Gastrocnemius medialis (tissue), 4 donors: ENCODE data around the gene DRC7. TPM values are rescaled to one million over a fixed set of nuclear protein-coding genes. Genes with fewer than 3 reads are reported as not detected.

Experiments
- ATAC-seq, 2 donors: fragments of 150-250 bp; one replicate each; pipeline ENCODE4 v1.9.1; 2016
- DNase-seq, 2 donors: peaks; one replicate each; pipeline ENCODE4 v3.0.0-alpha.2; 2019
- H3K27ac ChIP-seq, 4 donors: fragments of 200-600 bp; sonication (generic); 1 replicate in 1 of 4; 2 replicates in 3 of 4; pipeline ENCODE4 v1.5.1; 2016 to 2018; ENCODE audit warnings: mild to moderate bottlenecking in 2 of 4, moderate library complexity in 1 of 4
- H3K27me3 ChIP-seq, 3 donors: fragments of 200-600 bp; sonication (generic) in 2 of 3; 1 replicate in 1 of 3; 2 replicates in 2 of 3; pipeline versions ENCODE4 v1.5.1 to v1.6.0; 2016 to 2019; ENCODE audit warnings: mild to moderate bottlenecking in 1 of 3, moderate library complexity in 1 of 3
- H3K36me3 ChIP-seq, 2 donors: fragments of 200-600 bp; sonication (generic) in 1 of 2; one replicate each; pipeline ENCODE4 v1.5.1; 2017 to 2018
- H3K4me1 ChIP-seq, 2 donors: fragments of 200-600 bp; sonication (generic) in 1 of 2; one replicate each; pipeline ENCODE4 v1.5.1; 2016 to 2017; ENCODE audit warnings: mild to moderate bottlenecking in 2 of 2
- H3K4me3 ChIP-seq, 4 donors: fragments of 200-600 bp; sonication (generic) in 3 of 4; 1 replicate in 1 of 4; 2 replicates in 3 of 4; pipeline ENCODE4 v1.5.1; 2016 to 2019; ENCODE audit warnings: mild to moderate bottlenecking in 2 of 4
- H3K9me3 ChIP-seq, 3 donors: fragments of 200-600 bp; sonication (generic) in 2 of 3; 1 replicate in 1 of 3; 2 replicates in 2 of 3; pipeline ENCODE4 v1.5.1; 2016 to 2019
- POLR2A ChIP-seq, 2 donors: fragments of 450-650 bp; IDR thresholded peaks; one replicate each; pipeline ENCODE4 v1.6.1; 2017; ENCODE audit warnings: antibody characterized with exemption in 2 of 2, mild to moderate bottlenecking in 2 of 2, moderate library complexity in 2 of 2
- in situ Hi-C, 4 donors: fragments of 200-750 bp; cut with MboI; loops; one replicate each; pipeline versions ENCODE4 v1.15.0 to v1.8.0; 2017; ENCODE audit warnings: low sequenced_read_pairs in 4 of 4
- intact Hi-C: fragments of 100-400 bp; cut with DNase I; formaldehyde crosslinking; loops from one replicate; pipeline ENCODE4 v1.15.1; 2023; ENCODE audit warnings: low total_unique reads
- total RNA-seq, 4 donors: library from RNA; depleted of rRNA; stranded (reverse); fragments of >200 nt; gene quantifications; one replicate each; pipeline versions ENCODE4 v1.1.0 to v1.2.3, GENCODE V29; 2016
- TF ChIP-seq, protein P1 (sequence below), 5 experiments: fragments of 450-650 bp in 3 of 5; fragments of 200-600 bp in 2 of 5; sonication (generic) in 2 of 5; IDR thresholded peaks in 4 of 5; conservative IDR thresholded peaks in 1 of 5; 1 replicate in 4 of 5; 2 replicates in 1 of 5; pipeline ENCODE4 v1.5.1; 2016 to 2019; ENCODE audit warnings: antibody characterized with exemption in 5 of 5, mild to moderate bottlenecking in 3 of 5, moderate library complexity in 3 of 5

Gene DRC7
- total RNA-seq, 4 donors from 2014 or later, result not detected

DNA sequence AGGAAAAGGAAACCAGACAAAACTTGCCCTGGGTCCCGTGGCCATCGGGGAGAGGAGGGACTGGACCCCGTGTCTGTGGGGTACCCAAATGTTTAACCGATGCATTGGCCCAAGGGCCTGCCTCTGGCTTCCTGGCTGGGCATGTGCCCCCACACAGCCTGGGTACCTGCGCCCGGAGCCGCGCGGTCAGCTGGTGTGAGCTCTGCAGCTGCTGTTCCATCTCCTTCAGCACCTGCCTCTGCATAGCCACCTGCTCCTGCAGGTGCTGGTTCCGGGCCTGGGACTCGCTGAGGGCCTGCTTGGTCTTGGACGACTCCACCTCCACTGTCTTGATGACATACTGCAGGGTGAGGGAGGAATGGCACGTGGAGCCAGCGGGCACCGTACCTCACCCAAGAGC is 75.8 kb downstream of the DRC7 start:
- no peak for ATAC-seq
- H3K27me3 ChIP-seq, result no peaks in the 10 kb centered on the region
- H3K9me3 ChIP-seq, result no peaks in the 10 kb centered on the region
- DNase-seq, result no peak
- no peak overlapping the region for H3K27ac ChIP-seq
- in situ Hi-C loops (loop anchor here in 3 of 4 donors (5.0 to 25.0 kb wide), 3 partner anchors 92 to 242 kb away; partner anchors contain the start of genes USB1 (in 1 of the 3) and ZNF319 (in 1 of the 3)), intact Hi-C loops (no loop called here)
- H3K4me3 ChIP-seq, result no peak overlapping the region
- H3K36me3 ChIP-seq, result no peaks in the 10 kb centered on the region
- no peak for TF ChIP-seq POLR2A (IDR thresholded peaks at IDR 0.05)
- TF ChIP-seq, protein P1, sequence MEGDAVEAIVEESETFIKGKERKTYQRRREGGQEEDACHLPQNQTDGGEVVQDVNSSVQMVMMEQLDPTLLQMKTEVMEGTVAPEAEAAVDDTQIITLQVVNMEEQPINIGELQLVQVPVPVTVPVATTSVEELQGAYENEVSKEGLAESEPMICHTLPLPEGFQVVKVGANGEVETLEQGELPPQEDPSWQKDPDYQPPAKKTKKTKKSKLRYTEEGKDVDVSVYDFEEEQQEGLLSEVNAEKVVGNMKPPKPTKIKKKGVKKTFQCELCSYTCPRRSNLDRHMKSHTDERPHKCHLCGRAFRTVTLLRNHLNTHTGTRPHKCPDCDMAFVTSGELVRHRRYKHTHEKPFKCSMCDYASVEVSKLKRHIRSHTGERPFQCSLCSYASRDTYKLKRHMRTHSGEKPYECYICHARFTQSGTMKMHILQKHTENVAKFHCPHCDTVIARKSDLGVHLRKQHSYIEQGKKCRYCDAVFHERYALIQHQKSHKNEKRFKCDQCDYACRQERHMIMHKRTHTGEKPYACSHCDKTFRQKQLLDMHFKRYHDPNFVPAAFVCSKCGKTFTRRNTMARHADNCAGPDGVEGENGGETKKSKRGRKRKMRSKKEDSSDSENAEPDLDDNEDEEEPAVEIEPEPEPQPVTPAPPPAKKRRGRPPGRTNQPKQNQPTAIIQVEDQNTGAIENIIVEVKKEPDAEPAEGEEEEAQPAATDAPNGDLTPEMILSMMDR (IDR thresholded peaks at IDR 0.05 in 4 of 5, conservative IDR thresholded peaks at IDR 0.05 in 1 of 5), result no peak
- H3K4me1 ChIP-seq, result no peaks in the 10 kb centered on the region

DNA sequence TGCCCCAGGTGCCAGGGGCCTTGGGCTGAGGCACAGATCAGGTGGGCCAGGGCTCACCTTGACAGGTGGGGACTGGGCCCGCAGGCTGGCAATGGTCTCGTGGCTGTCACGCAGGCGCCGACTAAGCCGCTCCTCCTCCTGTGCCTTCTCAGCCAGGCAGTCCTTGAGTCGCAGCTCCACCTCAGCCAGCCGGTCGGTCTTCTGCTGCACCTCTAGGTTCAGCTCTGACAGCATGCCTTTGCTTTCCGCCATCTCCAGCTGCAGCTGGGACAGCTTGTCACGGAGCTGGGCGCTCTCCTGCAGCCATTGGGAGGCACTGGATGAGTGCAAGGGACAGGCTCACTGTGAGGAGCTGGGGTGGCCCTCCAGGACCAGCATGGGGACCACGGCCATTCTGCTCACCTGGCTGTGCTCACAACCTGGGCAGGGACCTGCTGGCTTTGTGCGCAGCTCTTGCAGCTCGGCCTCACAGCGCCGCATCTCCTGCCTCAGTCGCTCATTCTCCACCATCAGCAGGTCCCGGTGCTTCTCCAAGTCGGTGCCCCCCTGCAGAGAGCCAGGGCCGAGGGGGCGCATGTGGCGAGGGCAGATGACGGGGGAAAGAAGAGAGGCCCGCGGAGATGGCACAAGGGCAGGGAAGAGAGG is 76.7 kb downstream of the DRC7 start:
- intact Hi-C loops, result no loop called here
- Histone ChIP-seq H3K4me3 (no peak overlapping the region), H3K27ac (no peak overlapping the region), H3K36me3 (no peaks in the 10 kb centered on the region), H3K4me1 (peaks cover 0 to 3% of the 10 kb centered on the region in 2 donors), H3K27me3 (no peaks in the 10 kb centered on the region), H3K9me3 (no peaks in the 10 kb centered on the region)
- ATAC-seq, result no peak
- in situ Hi-C loops, result loop anchor here in 3 of 4 donors (5.0 to 25.0 kb wide), 3 partner anchors 91 to 241 kb away; partner anchors contain the start of genes USB1 (in 1 of the 3) and ZNF319 (in 1 of the 3)
- no peak for DNase-seq
- TF ChIP-seq POLR2A (IDR thresholded peaks at IDR 0.05), result no peak
- TF ChIP-seq, protein P1 (IDR thresholded peaks at IDR 0.05 in 4 of 5, conservative IDR thresholded peaks at IDR 0.05 in 1 of 5), result no peak

- intact Hi-C loops (no loop called here), in situ Hi-C loops (loop anchor here in 3 of 4 donors (5.0 to 25.0 kb wide), 3 partner anchors 89 to 239 kb away; partner anchors contain the start of genes USB1 (in 1 of the 3) and ZNF319 (in 1 of the 3))
- no peak for TF ChIP-seq POLR2A (IDR thresholded peaks at IDR 0.05)
- TF ChIP-seq, protein P1 (IDR thresholded peaks at IDR 0.05 in 4 of 5, conservative IDR thresholded peaks at IDR 0.05 in 1 of 5), result no peak
- H3K4me3 ChIP-seq, result no peak overlapping the region
- no peaks in the 10 kb centered on the region for H3K9me3 ChIP-seq
- no peaks in the 10 kb centered on the region for H3K36me3 ChIP-seq
- ATAC-seq (no peak), DNase-seq (no peak)
- H3K27ac ChIP-seq, result no peak overlapping the region
- H3K4me1 ChIP-seq, result peaks cover 0 to 3% of the 10 kb centered on the region in 2 donors
- no peaks in the 10 kb centered on the region for H3K27me3 ChIP-seq
Observed at GRCh38 chr16:57773019-57773418, 78.4 kb downstream of the DRC7 start.

- in situ Hi-C loops, result loop anchor here in 3 of 4 donors (5.0 to 25.0 kb wide), 3 partner anchors 89 to 239 kb away; partner anchors contain the start of genes USB1 (in 1 of the 3) and ZNF319 (in 1 of the 3)
- H3K36me3 ChIP-seq, result no peaks in the 10 kb centered on the region
- H3K27me3 ChIP-seq, result no peaks in the 10 kb centered on the region
- H3K9me3 ChIP-seq, result no peaks in the 10 kb centered on the region
- intact Hi-C loops, result no loop called here
- TF ChIP-seq, protein P1 (IDR thresholded peaks at IDR 0.05 in 4 of 5, conservative IDR thresholded peaks at IDR 0.05 in 1 of 5), result no peak
- no peak for TF ChIP-seq POLR2A (IDR thresholded peaks at IDR 0.05)
- no peak overlapping the region for H3K4me3 ChIP-seq
- H3K4me1 ChIP-seq, result peaks cover 0 to 3% of the 10 kb centered on the region in 2 donors
- no peak overlapping the region for H3K27ac ChIP-seq
- ATAC-seq (no peak), DNase-seq (no peak)
Observed at GRCh38 chr16:57773655-57774295, 79.2 kb downstream of the DRC7 start.
